ENCODE data around the gene GPR25.

GPR25 gene

DNA sequence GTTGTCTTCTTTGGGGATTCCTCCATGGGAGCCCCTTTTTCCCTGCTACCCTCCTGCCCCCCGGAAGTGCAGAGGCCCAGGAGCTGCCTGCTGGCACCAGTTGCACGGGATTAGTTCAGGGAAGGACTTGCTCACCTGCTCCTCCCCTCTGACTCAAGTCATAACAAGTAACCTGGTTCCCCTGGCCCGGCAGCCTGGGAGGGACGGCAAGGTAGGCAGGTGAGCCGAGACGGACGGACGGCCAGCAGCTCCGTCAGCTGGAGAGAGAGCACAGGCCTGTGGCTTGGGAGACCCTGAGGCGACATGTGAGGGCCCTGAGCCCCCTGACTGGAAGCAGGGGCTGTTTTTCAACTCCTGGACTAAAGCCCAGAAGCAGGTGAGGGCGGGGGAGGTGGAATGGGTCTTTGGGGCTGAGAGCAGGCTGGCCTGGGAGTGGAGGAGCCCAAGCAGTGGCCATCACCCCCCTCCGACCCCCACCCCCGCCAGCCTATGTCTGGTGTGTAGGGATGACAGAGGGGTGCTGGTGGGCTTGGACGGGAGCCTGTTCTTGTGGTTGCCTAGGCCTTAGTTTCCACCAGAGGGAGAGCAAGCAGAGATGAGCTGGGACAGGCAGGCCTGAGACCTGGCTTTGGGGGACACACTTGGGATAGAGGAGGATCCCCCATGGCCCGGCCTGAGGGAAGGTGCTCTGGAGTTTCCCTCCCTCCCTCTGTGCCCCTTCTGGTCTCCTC is 22.1 kb downstream of the GPR25 start, which contains the start of gene INAVA:
Gene INAVA (plus strand): TSS at position 189 of the 731 bp plus-strand sequence. CDS start 3,501 bp downstream, outside the sequence.
- no peak for DNase-seq (ENCODE audit: low spot score)

- no peak for DNase-seq (ENCODE audit: low spot score)
Measured at GRCh38 chr1:200895443-200895789, 22.6 kb downstream of the GPR25 start.

DNA sequence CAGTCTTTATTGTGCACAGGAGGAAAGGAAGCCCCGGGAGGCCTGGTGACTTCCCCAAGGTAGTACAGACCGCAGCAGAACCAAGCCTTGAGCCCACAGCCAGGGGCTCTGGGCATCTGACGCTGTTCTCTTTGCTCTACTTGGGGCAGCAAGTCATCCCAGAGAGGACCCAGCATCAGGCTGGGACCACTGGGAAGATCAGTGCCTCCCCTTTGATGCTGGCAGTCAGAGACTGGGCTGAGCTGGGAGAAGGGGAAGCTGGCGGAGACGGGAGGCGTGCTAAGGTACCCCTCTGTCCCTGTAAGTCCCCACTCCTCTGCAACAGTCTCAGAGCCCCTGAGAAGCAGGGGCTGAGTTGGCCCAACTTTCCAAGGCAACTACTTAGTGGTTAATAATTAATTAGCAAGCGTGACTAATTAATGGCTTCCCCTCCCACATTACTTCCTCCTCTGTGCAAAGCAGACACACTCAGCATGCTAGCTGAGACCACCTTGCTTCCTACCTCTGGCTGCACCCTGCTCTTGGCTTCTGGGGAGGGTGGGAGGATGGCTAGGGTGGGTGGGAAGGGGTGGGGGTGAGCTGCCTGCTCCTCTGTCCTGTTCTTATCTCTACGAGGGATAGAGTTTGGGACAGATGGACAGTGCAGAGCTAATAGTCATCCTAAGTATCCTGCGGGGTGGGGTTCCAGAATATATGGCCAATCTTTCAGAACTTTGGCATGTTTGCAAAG is 23.2 kb downstream of the GPR25 start:
- no peak for DNase-seq (ENCODE audit: low spot score)

DNA sequence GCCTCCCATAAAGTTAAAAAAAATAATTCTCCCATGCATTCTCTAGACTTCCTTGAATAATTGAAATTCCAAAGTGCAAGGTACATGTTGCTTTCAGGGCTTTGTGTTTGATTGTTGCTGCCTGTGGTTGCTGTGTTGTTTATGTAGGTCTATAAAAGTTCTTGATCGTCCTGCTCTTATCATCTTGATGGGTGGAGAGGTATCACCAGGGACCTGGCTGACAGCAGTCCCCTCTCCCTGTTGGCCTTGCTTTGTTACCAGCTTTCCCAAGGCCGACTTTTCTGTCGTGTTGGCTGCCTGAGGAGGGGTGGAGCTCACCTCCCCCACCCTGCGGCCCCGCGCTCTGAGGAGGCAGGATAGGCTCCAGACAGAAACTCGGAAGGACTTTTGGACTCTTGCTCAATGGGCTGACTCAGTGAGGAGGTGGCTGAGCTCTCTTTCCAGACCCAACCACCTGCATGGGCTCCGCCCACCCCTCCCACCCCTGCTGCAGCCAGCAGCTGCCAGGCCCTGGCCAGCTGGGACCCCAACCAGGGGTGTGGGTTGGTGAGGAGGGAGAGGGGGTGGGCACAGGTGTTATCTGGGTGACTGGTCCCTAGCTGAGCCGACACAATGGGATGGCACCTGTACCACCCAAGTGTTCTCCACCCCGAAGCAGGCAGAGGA is 23.9 kb downstream of the GPR25 start:
- DNase-seq (ENCODE audit: low spot score): no peak

DNA sequence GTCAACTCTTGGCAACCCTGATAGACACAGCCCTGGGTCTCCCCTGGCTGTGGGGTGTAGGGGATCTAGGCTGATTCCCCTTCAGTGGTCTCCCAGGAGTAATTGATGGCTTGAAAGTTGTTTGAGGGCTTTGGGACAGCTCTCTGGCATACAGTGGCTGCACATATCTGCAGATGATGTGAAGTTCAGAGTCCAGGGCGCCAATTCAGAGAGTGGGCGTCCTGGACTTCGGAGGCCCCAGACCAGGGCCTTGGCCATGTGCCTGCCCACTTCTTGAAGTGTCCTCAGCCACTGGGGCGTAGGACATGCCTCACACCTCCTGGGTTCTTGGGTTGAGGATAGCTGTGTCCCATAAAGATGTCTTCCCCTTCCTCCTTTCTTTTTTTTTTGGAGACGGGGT is 24.5 kb downstream of the GPR25 start:
- no peak for DNase-seq (ENCODE audit: low spot score)

- DNase-seq (ENCODE audit: low spot score): no peak
Measured at GRCh38 chr1:200899015-200899386, 26.2 kb downstream of the GPR25 start.

- DNase-seq (ENCODE audit: low spot score): no peak
Measured at GRCh38 chr1:200899451-200899915, 26.7 kb downstream of the GPR25 start.

- no peak for DNase-seq (ENCODE audit: low spot score)
Measured at GRCh38 chr1:200899954-200900867, 27.4 kb downstream of the GPR25 start.

- DNase-seq (ENCODE audit: low spot score): no peak
Measured at GRCh38 chr1:200900877-200901276, 28.1 kb downstream of the GPR25 start.

DNA sequence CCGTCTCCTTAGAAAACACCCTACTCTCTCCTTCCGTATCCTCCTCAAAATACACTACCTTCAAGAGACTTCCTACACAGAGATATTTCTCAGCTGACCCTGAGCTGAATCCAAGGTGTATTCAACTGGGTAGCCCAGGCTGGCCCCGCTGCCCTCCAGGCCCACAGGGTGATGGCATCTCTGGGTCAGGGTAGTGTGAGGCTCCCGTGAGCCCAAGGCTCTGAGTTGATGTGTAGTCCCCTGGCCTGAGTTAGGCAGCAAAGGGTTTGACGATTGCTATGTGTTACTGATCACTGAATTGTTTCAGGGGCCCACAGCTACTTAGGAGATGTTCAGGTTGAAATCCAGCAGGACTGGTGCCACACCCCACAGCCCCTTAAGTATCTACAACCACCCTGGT is 28.6 kb downstream of the GPR25 start:
- DNase-seq (ENCODE audit: low spot score): no peak

GRCh38 chr1:200901796-200902444 is 29.1 kb downstream of the GPR25 start:
- DNase-seq (ENCODE audit: low spot score): no peak

- no peak for DNase-seq (ENCODE audit: low spot score)
Measured at GRCh38 chr1:200903793-200904192, 31.0 kb downstream of the GPR25 start.

DNA sequence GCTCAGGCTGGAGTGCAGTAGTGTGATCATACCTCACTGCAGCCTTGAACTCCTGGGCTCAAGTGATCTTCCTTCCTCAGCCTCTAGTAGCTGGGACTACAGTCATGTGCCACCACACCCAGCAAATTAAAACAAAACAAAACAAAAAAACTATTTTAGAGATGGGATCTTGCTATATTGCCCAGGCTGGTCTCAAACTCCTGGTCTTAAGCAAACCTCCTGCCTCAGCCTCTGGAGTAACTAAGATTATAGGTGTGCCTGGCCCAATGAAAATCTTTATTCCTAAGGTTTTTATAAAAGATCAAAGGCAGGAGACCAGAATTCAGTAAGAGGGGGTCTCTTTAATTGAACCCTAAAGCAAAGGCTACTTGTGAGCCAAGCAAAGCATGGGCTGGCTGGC is 32.0 kb downstream of the GPR25 start:
- DNase-seq (ENCODE audit: low spot score): no peak

DNA sequence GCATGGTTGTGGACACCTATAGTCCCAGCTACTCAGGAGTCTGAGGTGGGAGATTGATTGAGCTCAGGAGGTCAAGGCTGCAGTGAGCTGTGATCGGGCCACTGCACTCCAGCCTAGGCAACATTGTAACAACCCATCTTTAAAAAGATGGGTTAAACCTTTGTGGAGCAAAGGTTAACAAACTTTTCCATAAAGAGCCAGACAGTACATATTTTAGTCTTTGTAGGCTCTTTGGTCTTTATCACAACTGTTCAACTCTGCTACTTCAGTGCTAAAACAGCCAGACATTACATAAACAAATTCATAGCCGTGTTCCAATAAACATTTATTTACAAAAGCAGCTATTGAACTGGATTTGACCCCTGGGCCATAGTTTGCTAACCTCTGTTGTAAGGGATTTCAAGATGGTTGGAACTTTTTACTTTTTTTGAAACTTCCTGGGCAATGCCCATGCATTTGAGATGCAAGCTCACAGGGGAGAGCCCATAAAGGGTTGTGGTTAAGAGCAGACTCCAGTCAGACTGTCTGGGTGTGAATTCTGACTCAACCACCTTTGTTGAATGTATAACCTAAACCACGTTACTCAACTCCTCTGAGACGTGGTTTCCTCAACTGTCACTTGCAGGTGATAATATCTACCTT is 32.8 kb downstream of the GPR25 start:
- DNase-seq (ENCODE audit: low spot score): no peak

GRCh38 chr1:200906491-200906890 is 33.7 kb downstream of the GPR25 start:
- no peak for DNase-seq (ENCODE audit: low spot score)

GRCh38 chr1:200907611-200908097 is 34.9 kb downstream of the GPR25 start:
- no peak for DNase-seq (ENCODE audit: low spot score)

- no peak for DNase-seq (ENCODE audit: low spot score)
Measured at GRCh38 chr1:200908191-200908868, 35.5 kb downstream of the GPR25 start.

DNA sequence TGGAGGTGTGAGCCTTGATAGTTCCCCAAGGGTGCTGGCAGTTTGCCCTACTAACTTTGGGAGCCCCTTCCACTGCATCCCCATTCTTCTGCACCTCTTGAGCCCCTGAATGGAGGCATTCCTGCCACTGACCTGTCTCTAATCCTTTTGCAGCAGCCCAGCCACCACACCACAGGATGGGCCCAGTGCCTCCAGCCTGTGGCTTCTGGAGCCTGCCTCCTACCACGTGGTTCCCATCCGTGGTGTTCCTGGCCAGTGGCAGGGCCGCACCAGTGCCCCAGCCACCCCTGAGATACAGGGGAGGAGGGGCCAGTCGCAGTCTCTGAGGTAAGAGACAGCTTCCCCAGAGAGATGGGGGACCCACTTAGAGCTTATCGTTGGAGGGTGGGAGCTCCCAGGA is 36.3 kb downstream of the GPR25 start:
- DNase-seq (ENCODE audit: low spot score): no peak

DNA sequence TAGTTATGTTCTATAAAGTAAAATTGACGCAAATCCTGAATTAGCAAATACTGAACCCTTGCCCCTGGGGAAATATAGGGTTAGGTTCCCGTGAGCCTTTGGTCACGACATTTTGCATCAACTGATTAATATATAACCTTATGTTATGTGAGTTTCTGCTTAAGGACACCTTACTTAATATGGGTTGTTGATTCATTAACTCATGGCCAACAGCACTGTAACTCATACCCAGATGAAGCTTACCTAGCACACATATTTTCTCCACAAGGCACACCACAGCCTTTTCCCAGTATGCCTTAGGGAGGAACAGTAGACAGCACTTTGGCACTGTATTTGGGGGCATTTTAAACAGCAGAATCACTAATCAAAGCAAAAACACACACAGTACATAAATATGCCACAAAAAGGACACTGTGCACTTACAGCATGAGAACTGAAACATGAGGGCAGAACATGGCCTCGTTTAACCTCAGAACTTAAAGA is 37.0 kb downstream of the GPR25 start:
- DNase-seq (ENCODE audit: low spot score): no peak

DNA sequence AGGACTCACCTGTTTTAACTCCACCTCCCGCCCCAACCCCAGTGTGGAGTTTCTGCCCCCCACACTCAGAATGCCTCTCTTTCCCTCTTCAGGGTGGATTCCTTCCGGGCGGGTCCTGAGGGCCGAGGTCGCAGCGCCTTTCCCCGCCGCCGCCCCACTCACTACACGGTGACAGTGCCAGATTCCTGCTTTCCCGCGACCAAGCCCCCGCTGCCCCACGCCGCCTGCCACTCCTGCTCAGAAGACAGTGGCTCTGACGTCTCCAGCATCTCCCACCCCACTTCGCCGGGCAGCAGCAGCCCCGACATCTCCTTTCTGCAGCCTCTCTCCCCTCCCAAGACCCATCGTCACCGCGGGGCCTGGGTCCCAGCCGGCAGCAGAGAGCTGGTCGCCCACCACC is 38.6 kb downstream of the GPR25 start:
- DNase-seq (ENCODE audit: low spot score): no peak

Measured in AG08396 (cell line).